GM18517 (cell line): ENCODE results near the gene DENND5B.
A peak's percentile ranks its signal among the peaks of the same experiment; 100 is the strongest.
"Not testable (repeated sequence)": the region's sequence is repeated elsewhere in the genome, so short reads cannot be mapped to it uniquely, and the experiment has no call there.

Source experiments
- ATAC-seq: cut with Tn5 transposase; IDR thresholded peaks from one replicate; pipeline ENCODE4 v1.9.1; 2021; ENCODE audit warnings: mild to moderate bottlenecking, moderate library complexity; ENCODE audit not compliant: unreplicated experiment

The DENND5B gene

DNA sequence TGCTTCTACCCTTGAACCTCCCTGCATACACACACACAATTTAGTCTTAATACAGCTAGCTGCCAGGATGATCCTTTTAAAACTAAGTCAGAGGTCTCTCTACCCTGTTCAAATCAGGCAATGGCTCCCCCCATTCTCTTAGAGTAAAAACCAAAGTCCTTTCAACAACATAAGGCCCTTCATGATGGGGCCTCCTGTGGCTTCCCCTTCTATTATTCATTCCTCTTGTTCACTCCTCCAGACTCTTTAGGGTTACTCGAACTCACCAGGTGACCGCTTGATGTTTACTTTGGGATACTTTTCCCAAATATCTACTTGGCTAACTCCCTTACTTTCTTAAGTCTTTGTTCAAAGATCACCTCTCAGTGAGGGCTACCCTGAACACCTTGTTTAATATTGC is 30.4 kb downstream of the DENND5B start:
- no peak for ATAC-seq

DNA sequence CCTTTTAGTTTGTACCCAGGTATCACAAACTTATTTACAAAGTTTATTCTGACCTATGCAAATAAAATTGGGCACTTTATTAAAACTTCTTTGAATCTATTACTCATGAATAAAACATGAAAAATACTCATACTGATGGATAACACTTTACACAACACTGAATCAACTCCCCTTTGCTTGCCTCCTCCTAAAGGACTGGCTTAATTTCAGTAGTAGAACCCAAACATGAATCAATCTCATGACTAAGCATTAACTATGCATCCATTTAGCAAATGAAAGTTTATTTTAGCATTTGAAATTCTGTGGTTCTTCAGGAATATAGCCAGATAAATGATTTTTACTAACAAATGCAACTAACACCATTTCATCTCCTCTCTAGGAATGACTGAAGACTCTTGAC is 32.4 kb downstream of the DENND5B start:
- ATAC-seq: no peak

DNA sequence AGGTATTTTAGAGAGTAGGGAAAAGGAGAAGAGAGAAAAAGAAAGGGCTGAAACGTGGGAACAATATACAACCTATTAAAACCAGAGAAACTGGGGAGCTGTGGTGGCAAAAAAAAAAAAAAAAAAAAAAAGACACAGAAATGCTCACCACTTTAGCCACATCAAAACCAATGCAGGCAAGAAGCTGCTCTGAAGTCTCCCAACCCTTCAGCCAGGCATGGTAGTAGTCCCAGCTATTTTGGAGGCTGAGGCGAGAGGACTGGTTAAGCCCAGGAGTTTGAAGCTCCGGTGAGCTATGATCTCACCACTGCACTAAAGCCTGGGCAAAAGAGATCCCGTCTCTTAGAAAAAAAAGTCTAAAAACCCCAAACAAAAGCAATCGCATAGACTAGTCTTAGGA is 33.2 kb downstream of the DENND5B start:
- ATAC-seq: no peak

DNA sequence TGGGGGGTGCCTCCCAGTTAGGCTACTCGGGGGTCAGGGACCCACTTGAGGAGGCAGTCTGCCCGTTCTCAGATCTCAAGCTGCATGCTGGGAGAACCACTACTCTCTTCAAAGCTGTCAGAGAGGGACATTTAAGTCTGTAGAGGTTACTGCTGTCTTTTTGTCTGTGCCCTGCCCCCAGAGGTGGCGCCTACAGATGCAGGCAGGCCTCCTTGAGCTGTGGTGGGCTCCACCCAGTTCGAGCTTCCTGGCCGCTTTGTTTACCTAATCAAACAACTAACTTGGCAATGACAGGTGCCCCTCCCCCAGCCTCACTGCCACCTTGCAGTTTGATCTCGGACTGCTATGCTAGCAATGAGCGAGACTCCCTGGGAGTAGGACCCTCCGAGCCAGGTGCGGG is 35.5 kb downstream of the DENND5B start:
- ATAC-seq: not testable (repeated sequence)

DNA sequence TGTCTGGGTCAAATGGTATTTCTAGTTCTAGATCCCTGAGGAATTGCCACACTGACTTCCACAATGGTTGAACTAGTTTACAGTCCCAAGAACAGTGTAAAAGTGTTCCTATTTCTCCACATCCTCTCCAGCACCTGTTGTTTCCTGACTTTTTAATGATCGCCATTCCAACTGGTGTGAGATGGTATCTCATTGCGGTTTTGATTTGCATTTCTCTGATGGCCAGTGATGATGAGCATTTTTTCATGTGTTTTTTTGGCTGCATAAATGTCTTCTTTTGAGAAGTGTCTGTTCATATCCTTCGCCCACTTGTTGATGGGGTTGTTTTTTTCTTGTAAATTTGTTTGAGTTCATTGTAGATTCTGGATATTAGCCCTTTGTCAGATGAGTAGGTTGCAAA is 40.3 kb downstream of the DENND5B start:
- ATAC-seq: not testable (repeated sequence)

DNA sequence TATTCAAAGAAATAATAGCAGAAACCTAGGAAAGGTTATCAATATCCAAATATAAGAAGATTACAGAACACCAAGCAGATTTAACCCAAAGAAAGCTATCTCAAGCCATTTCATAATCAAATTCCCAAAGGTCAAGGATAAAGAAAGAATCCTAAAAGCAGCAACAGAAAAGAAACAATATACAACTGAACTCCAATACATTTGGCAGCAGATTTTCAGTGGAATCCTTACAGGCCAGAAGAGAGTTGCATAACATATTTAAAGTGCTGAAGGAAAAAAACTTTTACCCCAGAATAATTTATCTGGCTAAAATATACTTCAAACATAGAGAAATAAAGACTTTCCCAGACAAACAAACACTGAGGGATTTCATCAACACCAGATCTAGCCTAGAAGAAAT is 54.3 kb downstream of the DENND5B start:
- no peak for ATAC-seq

DNA sequence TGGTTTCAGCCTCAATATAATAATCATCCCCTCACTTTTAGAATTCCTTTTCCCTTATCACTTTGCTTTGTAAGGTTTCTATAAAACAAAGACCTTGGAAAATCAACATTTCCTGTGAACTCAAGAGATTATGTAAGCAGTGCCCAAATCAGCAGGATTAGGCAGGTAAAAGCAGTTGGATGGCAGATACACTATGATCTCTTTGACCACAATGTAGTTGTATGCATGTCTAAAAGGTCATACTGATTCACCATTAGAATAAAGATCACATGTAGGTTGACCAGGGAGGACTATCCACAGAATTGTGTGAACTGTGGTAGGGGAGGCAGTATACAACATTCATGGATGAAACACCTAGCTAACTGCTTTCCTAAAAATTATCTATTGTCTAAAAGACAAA is 57.5 kb downstream of the DENND5B start:
- ATAC-seq: no peak

DNA sequence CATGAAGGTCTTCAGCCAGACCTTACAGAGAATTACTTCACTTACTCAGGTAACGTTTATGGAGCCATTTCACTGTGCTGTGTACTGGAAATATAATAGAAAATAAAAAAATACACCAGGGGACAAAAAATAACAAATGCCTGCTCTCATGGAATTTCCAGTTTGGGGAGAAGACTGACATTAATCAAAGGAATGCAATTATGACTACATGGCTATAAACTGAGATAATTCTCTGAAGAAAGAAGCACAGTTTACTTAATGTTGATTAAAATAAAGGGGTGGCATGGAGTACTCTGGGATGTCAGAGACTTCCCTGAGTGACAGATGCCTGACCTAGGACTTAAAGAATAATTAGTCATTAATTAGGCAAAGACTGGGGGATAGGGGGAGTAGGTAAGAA is 59.0 kb downstream of the DENND5B start:
- no peak for ATAC-seq

DNA sequence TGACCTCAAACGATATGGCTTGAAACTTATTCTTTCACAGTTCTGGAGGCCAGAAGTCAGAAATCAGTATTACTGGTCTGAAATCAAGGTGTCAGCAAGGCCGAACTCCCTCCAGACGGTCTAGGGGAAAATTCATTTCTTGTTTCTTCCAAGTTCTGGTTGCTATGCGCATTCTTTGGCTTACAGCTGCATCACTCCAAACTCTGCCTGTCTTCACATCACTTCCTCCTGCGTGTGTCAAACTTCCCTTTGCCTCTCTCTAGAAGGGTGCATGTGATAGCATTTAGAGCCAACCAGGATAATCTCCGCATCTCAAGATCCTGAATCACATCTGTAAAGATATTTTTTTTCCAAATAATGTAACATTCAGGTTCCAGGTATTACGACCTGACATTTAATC is 62.8 kb downstream of the DENND5B start:
- no peak for ATAC-seq

DNA sequence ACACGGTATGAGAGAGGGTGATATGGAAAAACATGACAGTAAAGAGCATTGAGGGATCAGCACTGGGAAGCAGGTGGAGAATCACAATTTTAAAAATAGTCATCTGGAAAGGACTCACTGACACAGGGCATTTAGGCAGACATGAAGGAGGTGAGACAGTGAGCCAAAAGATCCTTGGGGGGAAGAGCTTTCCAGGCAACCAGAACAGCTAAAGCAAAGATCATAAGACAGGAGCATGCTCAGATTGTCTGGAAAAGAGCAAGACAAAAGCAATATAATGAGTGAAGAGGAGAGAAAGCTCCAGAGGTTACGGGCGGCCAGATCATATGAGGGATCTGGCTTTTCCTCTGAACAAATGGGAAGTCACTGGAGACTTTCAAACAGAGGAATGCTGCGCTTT is 63.9 kb downstream of the DENND5B start:
- ATAC-seq: no peak

DNA sequence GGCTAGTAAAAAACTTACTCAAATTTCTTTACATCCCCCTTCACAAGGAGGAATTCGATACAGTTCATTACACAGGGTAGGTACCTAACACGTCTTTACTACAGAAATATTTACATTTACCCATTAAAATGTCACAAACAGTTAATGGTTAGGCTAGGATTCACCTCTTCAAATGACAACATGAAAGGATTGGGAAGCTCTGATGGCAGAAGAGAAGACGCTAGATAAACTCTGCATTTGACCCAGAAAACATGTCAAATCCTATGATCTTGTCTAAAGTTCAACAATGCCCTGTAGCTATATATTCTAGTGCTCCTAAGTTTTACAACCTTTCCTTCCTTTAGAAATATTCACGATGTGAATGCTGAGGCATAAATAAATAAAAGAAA is 64.8 kb downstream of the DENND5B start:
- no peak for ATAC-seq

DNA sequence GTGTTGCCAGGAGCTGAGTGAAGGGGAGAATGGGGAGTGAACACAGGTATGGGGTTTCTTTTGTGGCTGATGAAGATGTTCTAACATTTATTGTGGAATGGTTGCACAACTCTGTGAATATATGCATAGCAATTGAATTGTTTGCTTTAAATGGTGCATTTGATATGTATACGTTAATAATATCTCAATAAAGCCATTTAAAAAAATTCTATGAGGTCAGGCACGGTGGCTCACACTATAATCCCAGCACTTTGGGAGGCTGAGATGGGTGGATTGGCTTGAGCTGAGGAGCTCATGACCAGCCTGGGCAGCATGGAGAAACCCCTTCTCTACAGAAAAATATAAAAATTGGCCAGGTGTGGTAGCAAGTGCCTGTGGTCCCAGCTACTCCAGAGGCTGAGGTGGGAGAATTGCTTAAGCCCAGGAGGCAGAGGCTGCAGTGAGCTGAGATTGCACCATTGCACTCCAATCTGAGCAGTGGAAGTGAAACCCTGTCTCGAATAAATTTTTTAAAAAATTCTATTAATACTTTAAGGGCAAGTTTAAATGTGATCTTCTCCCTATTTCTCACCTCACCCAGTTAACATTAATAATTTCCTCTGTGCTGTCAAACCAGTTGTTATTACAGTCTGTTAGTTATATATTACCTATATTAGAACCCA is 65.3 kb downstream of the DENND5B start:
- ATAC-seq: no peak

DNA sequence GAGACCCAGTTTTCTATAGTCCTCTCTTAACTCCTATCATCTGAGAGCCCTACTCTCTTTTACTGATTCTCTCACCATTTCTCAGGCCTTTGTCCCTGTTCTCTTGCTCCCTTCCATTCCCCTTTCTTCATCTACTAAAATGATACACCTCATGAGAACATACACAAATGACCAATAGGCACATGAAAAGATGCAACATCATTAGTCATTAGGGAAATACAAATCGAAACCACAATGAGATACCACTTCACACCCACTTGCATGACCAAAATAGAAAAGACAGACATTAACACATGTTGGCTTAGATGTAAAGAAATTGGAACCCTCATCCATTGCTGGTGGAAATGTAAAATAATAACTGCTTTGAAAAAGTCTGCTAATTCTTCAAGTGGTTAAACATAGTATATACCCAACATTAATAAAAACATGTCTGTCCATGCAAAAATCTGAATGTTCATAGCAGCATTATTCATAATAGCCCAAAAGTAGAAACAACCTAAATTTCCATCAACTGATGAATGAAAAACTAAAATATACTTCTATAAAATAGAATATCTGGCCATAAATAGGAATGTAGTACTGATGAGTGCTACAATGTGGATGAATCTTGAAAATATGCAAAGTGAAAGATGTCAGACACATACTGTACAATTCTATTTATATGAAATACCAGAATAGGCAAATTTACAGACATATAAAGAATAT is 66.0 kb downstream of the DENND5B start:
- peak; percentile 94 for ATAC-seq

DNA sequence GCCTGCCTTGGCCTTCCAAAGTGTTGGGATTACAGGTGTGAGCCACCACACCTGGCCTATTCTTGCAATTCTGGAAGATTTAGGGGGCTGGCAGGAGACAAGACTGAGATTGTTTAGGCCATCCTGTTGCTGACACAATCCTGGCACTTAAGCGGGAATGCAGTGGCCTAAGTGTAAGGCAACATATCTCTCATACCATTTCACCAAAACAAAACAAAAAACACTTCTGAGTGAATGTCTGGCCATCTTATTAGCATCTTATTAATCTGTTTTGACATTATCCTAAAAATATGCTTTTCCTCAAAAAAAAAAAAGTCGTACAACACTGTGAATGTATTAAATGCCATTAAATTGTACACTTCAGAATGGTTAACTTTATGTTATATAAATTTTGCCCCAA is 67.6 kb downstream of the DENND5B start:
- ATAC-seq: no peak

DNA sequence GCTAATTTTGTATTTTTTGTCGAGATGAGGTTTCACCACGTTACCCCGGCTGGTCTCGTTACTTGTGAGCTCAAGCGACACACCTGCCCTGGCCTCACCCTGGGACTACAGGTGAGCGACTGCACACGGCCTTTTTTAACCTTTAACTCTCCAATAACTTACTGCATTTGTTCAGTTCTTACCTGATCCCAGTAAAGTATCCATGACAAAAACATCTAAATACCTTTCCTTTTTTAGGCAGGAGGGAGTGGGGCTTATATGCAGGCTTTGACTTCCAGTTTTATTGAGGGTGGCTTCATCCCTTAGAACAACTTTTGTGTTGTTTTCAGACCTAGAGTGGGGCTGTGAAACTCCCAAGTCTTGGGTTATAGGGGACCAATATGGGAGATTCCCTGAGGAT is 68.3 kb downstream of the DENND5B start:
- ATAC-seq: no peak

DNA sequence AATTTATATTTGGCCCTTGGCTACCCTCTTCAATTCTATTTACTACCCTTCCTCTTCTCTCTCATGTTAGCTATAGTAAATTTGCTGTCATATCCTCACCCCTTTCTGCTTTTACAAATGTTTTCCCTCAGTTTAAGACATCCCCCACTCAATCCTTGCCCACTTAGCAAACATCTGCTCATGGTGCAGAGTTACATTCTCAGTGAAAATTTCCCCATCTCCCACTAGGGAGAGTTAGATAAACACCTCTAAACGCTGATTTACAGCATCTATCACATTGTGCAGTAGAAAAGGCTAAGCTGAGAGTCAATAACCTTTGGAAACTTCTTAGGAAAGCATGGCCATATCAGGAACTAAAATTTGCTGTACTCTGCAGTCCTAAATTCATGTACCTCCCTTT is 69.0 kb downstream of the DENND5B start:
- no peak for ATAC-seq

DNA sequence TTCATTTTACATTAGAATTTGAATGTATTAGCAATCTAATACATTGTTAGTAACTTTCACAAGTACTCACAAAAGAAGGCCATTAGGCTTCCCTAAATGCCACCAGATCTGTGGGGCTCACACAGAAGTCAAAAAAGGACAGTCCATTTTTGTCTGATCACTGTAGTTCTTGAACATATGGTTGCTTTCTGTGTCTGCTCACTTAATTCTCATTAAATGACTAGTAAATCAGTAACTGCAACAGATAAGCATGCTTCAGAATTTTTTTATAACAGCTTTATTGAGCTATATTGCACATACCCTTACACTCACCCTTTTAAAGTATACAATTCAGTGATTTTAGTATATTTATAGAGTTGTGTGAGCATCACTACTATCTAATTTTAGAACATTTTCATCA is 71.4 kb downstream of the DENND5B start:
- no peak for ATAC-seq

DNA sequence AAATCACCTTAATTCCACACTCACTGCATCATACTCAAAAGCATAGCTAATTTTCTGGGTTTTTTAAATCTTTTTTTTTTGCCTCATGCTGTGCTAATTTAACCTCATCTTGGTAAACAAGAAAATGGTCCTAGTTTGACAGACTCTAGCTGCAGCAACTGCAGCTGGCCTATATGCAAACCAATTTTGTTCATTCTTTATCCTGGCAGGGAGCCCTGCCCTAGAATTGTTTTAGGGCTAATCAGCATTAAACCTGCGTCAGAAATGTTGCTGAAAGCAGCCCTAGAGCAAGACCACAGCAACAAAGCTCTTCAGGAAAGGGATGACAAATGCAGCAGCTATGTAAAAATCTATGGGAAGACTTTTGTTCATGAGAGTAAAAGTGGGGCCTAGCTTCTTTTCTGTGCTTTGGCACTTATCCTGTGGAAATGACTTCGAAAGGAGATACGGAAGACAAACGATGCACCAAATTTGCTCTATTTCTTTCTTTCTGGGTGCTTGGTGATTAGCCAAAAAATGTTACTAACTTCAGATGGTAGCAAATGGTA is 72.2 kb downstream of the DENND5B start:
- no peak for ATAC-seq

DNA sequence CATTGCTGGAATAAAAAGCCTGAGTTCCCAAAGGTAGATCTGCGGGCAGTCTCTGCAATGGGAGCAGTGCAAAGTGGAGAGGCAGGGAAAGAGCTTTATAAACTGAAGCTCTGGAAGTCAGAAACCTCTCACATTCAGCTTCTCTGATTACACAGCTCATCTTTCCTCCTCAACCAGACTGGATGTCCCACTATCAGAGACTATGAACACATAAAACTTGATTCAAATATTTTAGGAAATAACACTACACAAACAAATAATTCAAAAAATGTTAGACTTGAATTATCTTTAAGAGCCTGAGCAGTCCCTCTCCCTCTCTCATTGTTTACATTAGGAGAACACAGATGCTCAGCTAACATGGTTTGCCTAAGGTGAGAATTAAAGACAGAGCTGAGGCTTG is 72.9 kb downstream of the DENND5B start:
- no peak for ATAC-seq

DNA sequence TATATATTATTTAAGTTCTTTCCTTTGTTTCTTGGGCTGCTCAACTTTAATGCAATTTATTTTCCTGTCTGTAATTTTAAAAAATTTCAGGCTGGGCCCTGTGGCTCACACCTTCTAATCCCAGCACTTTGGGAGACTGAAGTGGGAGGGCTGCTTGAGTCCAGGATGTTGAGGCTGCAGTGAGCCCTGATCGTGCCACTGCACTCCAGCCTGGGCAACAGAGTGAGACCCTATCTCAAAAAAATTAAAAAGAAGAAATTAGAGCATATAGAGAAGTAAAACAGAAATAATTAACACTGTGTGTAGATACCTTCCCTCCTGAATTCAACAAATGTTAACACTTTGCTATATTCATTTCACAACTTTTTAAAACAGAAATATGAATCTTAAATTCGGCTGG is 74.2 kb downstream of the DENND5B start:
- no peak for ATAC-seq

DNA sequence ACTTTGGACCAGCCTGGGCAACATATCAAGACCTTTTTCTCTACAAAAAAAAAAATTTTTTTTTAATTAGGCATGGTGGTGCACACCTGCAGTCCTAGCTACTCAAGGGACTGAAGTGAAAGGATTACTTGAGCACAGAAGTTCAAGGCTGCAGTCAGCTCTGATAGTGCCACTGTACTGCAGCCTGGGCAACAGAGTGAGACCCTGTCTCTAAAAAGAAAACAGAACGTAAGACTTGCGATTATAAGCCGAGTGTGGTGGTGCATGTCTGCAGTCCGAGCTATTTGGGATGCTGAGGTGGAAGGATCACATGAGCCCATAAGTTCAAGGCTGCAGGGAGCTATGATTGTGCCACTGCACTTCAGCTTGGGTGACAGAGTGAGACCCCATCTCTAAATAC is 76.0 kb downstream of the DENND5B start:
- no peak for ATAC-seq

DNA sequence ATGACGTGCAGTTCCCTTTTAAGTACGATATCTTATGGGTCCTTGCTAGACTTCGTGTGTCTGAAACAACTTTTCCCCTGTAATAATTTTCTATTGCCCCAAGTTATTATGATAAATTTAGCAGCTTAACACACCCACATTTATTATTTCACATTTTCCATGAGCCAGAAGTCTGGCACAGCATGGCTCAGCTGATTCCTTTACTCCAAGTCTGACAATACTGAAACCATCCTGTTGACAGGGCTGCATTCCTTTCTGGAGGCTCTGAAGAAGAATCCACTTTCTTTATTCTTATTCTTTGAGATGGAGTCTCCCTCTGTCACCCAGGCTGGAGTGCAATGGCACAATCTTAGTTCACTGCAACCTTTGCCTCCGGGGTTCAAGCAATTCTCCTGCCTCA is 80.9 kb downstream of the DENND5B start:
- no peak for ATAC-seq
